ENCODE data around the gene POFUT2.

POFUT2 gene, protein sequence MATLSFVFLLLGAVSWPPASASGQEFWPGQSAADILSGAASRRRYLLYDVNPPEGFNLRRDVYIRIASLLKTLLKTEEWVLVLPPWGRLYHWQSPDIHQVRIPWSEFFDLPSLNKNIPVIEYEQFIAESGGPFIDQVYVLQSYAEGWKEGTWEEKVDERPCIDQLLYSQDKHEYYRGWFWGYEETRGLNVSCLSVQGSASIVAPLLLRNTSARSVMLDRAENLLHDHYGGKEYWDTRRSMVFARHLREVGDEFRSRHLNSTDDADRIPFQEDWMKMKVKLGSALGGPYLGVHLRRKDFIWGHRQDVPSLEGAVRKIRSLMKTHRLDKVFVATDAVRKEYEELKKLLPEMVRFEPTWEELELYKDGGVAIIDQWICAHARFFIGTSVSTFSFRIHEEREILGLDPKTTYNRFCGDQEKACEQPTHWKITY

DNA sequence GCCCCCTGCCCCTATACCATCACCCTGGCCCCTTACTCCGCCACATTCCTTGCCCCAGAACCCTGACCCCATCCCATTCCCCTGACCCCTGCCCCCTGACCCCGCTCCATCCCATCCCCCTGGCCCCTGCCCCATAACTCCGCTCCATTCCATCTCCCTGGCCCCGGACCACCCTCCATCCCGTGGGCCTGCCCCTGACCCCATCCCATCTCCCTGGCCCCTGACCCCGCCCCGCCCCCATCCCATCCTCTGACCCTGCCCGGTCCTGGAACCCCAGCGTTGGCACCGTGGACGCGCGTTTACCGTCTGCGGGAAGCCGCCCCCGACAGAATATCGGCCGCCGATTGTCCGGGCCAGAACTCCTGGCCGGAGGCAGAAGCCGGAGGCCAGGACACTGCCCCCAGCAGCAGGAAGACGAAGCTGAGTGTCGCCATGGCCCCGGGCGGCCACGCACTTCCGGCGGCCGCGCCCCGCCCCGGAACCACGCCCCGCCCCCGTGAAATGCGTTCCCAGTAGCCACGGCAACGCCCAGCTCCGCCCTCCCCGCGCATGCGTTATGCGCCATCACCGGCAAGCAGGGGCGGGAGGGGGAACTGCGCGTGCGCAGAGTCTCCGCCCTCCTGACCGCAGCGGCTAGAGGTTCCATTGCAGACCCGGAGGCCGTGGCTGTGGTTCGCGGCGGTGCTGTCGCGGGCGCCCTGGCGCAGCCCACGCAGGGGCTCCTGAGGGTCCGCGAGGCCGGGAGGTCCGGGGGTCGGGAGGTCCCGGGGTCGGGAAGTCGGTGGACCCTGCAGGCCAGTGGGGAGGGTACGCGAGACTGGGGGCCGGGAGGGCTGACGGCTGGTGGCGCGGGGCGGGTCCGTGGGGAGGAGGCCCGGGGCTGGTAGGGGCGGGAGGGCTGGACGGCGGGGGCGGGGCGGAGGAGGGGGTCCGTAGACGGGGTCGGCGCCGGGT, at the start of gene POFUT2:
Gene POFUT2 (minus strand): TSS at position 458 of the 954 bp plus-strand sequence. CDS start 24 bp downstream, at position 434.
- peak; percentile 90 for DNase-seq

DNA sequence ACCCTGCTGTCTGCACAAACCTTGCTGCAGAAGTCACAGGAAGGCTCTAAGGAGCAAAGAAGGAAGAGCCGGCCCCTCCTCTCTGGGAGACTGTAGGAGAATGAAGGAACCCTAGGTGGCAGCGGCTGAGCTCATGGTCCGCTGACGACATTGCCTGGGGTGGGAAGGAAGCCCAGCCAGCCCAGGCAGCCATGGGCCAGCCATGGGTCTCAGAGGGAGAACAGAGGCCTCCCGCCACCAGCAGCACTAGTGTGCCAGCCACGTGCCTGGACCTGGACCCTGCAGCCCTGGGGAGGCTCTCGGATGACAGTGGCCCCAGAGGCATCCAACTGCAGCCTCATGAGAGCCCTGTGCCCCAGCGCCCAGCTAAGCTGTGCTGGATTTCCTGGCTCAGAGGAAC, 49.2 kb upstream of the POFUT2 start:
- no peak for DNase-seq

DNA sequence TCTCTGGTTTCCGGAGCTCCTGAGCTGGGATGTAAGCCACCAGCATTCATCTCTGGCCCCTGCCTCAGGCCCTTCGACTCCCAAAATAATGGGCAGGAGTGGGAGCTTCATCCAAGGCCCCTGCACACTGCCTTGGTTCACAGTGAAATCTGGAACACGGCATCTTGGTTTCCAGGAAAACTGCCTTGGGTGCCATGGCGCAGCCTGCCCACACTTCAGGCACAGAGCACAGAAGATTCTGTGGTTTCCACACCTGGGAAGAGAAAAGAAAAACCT, 48.8 kb upstream of the POFUT2 start:
- DNase-seq, result no peak

DNA sequence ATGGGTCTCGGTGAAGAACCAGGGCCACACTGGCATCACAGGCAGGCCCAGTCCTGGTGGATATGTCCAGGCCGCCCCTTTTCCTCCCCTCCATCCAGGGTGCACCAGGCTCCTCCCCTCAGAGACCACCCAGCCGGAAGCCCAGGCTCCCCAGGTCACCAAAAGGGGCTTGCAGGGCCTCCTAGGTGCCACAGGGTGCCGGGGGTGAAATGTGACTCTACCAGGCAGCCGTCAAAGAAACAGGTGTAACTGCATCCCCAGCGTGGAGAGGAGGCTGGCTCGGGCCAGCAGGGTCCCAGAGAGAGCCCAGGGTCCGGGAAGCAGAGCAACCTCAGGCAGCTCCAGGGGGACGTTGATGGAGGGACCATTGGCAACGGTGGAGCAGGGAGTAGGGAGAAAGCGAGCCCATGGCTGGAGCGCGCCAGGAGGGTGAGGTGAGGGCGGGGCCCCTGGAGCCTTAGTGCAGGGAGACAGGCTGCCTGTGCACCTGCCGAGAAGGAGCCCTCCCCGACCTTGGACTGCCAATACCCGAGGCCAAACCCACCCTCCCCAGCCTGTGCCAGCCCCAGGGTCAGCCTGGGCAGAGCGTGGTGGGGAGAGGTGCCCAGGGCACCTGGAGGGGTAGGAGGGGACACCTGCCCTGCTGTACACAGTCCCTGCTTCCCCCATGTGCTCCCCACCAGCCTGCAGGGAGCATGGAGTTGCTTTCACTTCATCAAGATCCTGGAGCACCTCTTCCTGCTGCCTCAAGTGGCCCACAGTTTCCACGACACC, 48.3 kb upstream of the POFUT2 start:
- DNase-seq, result no peak

DNA sequence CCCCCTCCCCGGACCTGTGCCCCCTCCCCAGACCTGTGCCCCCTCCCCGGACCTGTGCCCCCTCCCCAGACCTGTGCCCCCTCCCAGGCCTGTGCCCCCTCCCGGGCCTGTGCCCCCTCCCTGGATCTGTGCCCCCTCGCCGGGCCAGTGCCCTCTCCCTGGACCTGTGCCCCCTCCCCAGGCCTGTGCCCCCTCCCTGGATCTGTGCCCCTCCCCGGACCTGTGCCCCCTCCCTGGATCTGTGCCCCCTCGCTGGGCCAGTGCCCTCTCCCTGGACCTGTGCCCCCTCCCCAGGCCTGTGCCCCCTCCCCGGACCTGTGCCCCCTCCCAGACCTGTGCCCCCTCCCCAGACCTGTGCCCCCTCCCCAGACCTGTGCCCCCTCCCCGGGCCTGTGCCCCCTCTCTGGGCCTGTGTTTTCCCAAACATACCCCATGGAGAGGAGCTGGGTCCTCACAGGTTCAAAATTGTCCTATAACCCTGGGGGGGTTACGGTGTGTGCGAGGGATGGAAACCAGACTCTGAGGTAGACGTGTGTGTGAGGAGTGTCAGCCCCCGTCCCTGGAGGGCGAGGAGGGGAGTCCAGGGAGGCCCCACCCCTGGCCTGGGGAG, 47.6 kb upstream of the POFUT2 start:
- DNase-seq, result no peak

DNA sequence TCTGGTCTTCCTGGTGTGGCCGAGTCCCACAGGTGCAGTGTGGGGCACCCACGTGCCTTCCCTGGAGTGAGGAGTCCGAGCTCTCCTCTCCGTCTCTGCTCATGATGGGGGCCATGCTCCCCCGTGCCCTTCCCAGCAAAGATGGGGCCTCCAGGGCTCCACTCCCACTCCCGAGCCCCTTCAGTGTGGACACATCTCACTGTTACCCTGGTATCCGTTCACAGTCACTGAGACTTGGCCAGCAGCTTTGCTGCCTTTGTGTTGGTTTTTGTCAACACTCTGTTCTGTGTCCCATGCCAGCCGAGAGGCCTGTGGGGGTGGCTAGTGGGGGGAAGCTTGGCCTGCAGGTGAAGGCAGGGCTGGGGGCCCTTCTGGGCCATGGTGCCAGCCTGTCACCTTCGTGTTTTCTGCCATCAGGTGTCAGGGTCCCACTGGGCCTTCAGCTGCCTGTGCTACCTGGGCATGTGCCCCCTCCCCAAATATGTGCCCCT, 46.9 kb upstream of the POFUT2 start:
- no peak for DNase-seq

DNA sequence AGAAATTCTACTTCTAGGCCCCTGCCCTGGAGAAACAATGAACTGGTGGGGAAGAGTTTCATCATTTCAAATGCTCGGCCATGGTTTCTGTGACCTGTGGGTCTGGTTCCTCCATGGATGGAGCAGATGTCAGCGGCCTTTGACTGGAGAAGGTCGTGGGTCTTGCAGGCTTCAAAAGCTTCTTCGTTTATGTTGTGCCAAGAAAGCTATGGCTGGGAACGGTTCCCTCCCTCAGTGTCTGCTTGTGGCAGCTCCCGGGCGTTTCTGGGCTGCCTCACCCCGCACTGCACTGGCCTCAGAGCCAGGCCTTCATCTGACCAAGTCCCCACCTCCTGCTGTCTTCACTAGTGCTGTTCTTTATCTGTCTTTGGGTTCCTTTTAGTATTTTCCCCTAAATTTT, 46.4 kb upstream of the POFUT2 start:
- no peak for DNase-seq

DNA sequence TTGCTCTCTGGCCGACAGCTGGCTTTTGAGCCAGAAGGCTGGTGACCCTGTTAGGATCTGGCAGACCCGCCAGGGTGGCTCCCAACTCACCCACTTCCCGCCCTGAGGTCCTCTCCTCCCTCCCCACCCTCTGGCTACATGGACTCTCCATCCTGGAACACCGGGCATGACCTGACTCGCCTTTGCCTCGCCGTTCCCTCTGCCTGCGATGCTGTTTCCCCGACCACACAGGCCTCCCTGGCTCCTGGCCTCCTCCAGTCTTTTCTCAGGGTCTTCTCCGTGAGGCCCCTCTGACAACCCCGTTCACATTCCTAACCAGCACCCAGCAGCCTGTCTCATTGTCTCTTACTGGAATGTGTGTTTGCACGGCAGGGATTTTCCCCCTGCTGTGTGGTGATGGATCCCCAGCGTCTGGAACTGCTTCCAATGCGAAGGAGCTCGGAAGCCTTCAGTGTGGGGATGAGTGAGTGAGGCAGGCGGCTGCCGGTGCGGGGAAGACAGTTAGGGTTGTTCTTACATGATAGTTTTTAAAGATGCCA, 46.0 kb upstream of the POFUT2 start:
- DNase-seq, result no peak

DNA sequence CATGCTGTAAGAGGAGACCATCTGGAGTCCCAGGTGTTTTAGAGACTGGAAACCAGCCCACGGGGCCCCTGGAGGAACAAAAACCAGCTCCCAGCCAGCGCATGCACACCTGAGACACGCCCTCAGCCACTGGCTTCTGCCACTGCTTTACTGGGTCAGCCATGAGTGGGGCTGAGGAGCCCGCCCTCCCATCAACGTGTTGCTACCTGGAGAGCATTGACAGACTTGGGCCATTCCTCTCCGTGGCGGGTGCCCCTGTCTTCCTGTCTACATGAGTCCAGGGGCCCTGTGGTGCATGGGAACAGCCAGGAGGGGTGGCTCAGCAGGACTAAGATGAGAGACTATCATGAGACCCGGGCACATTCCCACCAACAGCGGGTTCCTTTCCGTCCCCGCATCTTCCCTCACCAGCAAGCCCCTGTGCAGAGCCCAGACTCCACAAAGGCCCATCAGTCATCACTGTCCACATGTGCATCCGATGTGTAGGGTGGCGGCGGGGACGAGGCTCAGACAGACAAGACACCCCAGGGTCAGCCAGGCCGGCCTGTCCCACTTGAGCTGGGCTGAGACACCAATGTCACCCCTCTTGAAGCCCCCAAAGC, 45.4 kb upstream of the POFUT2 start:
- no peak for DNase-seq

DNA sequence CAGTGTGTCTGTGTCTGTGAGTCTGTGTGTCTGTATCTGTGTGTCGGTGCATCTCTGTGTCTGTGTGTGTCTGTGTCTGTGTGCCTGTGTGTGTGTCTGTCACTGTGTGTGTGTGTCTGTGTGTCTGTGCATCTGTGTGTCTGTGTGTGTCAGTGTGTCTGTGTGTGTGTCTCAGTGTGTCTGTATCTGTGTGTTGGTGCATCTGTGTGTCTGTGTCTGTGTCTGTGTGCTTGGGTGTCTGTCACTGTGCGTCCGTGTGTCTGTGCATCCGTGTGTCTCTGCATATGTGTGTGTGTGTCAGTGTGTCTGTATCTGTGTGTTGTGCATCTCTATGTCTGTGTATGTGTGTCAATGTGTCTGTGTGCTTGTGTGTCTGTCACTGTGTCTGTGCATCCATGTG, 44.7 kb upstream of the POFUT2 start:
- DNase-seq, result no peak

DNA sequence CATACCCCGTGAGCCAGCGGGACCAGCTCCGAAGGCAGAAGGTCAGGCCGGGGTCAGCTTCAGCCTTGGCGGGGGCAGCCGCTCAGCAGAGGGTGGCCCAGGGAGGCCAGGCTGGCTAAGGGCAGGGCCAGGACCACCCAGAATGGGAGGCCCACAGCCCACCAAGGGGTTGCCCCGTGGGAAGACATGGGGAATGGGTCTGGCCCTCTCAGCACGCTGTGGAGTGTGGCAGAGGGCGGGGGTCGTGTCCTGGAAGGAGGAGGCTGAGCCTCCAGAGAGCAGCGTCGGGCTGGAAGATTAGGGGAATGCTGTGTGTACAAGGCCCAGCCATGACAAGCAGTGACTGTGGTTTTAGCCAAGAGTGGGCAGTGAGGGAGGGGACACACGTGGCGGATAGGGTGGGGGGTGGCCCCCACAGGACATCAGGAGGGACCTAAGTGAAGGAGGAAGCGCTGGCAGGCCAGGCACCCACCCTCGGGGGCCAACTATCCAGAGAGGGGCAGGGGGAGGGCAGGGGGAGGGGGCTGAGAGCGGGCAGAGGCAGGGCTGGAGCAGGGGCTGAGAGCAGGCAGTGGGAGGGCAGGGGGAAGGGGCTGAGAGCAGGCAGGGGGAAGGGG, 43.9 kb upstream of the POFUT2 start:
- no peak for DNase-seq

DNA sequence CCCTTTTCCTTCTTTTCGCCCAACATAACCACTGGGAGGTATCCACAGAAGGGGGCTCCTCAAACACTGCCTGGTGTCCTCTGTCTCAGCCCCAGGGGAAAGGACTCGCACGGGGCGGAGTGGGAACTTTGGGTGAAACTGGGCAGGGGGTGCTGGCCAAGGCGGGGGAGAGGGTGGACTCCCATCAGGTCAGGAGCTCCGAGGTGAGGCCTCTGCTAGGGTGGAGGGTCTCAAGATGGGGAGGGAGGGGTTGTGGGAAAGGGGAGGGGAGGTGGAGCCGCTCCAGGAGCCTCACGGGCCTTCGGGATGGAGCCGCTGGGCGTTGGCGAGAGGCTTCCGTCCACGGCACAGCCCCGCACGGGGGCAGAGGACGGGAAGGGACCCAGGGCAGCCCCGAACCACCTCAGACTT, 43.2 kb upstream of the POFUT2 start:
- DNase-seq, result no peak

DNA sequence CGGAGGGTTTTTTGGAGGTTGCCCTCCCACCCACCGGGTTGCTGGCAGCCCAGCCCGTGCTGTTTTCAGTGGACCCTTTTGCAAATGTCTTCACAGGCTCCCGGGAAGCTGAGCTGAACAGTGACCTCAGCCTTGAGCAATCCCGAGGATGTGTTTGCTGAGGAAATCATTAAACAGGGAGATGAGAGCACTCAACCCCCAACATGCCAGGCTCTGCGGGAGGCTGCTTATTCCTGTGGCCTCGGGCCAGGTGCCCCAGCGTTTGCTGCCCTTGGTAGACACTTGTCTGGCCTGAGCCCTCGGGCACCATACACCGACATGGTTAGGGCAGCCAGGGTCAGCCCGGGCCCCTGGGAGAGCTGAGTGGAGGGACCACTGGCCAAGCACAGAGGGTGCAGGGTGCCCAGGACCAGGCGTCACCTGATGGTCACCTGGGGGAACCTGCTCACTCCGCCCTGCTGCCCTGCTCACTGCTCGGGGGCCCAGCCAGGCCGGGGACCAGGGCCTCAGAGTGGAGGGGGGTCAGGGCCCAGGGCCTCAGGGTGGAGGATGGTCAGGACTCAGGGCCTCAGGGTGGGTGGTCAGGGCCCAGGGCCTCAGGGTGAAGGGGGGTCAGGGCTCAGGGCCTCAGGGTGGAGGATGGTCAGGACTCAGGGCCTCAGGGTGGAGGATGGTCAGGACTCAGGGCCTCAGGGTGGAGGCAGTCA, 42.5 kb upstream of the POFUT2 start:
- no peak for DNase-seq

DNA sequence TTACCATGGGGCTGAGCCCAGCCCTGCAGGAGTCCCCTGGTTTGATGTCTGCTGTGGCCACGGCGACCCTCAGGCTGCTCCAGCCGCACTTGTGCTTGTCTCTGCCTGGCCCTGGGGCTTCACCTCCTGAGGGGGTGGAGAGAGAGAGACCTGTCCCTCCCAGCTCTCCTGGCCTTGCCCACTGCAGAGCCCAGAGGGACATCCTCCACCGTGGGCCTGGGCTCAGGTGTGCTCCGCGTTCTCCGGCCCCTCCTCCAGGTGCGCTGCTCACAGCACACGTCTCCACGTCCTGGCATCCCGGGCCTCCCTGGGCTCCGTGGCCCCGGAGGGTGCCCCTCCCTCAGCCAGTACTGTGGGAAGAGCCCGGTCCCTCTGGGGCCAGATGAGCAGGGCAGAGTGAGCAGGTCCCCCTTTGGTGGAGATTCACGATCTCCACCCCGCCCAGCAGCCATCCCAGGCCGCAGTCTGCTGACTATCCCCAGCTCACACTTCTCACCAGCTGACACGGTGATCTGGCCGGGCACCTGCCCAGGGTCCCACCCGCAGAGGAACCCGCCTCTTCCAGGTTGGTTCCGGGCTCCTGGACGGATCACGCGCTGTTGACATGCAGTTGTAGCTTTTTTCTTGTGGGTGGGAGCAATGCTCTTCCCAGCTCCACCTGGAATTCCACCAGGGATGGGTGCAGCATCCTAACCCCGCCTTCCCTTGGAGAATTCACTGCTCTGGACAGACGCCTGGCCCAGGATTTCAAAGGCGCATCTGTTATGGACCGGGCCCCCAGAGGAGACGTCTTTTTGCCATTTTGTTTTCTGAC, 41.8 kb upstream of the POFUT2 start:
- DNase-seq, result no peak

DNA sequence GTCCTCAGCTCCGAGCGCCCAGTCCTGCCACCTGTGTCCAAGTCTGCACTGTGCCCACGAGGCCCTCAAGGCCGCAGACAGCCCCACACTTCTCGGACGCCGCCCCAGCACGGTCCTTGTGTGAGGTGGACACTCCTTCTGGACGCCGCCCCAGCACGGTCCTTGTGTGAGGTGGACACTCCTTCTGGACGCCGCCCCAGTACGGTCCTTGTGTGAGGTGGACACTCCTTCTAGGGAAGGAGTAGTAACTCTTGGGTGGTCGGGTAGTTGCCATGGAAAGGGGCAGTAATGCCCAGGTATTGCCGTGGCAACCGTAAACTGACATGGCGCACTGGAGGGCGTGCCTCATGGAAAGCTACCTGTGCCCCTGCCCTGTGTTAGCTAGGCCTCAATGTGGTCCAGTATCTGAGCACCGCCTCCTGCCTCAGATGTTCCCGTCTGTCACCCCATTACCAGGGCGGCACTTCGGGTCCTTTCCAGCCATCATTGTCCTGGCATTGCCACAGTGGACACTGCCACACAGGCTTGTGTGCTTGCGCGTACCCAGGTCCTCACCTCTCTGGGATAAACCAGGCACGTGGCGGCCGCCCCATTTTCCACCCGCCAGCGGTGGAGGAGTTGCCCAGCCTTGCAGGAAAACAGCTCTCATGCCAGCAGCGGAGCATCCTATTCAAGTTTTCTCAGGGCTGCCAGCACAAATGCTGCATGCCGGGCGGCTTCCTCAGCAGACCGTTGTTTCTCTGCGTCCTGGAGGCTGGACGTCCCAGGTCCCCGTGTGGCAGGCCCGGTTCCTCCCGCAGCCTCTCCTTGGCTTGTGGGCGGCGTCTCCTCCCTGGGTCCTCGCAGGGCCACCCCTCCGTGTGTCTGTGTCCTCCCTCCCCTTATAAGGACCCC, 40.8 kb upstream of the POFUT2 start:
- DNase-seq, result no peak

DNA sequence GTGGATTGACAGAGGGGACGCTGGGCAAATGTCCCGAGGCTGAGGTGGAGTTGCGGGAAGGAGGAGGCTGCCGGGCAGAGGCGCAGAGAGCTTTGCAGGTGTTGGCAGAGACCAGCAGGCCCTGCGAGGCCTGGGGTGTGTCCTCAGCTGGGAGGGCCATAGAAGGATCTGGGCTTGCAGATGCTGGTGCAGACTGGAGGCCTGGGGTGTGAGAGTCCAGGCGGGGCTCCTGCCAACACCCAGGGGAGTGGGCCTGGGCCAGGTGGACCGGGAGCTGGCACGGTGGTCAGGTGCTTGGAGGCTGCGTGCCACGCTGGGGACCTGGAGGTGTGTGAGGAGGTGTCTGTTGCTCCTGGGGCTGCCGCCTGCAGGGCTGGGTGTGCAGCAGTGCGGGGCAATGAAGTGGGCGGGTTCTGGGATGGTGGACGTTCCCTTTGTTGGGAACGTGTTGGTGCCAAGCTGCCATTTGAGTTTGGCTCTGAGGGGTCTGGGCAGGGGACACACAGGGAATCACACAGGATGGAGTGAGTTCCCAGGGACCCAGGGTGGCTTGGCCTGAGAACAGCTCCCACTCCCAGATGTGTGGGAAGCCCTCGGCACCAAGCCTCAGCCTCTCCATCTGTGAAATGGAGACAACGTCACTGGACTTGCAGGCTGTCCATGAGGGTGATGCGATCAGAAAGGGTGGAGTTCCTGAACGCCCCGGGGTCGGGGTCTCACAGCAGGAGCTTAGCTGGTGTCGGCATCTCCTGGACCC, 39.9 kb upstream of the POFUT2 start:
- no peak for DNase-seq

DNA sequence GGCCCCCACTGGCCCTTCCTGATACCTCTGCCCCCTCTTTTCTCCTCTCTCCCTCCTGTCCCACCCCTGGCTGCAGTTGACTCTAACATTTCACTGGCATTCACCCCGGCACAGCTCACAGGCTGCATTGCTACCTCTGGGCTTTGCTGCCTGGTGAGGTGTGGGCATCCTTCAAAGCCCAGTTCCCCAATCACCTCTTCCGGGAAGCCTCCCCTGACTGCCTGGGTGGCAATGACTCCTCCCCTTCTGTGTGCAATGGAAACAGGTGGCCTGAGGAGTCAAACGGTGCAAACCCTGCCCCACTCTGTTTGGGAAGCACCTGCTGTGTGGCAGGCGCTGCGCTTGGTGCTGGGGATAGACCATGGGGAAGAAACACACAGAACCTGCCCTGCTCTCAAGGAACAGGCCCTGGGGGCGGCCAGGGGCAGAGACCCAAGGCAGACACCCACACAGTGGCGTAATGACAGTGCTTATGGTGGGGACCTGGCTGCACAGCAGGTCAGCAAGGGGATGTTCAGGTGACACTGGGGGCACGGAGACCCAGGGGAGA, 39.3 kb upstream of the POFUT2 start:
- no peak for DNase-seq

All from NCI-H1105 treated with DMSO at 0.1 percent for 48 hours (cell line).